Subcutaneous adipose tissue (tissue), 4 donors: Measurements from ENCODE around the gene PAF1. TPM values are rescaled to one million over a fixed set of nuclear protein-coding genes. Genes with fewer than 3 reads are reported as not detected.

Experiments
- CTCF ChIP-seq: fragments of 450-650 bp; IDR thresholded peaks from one replicate; pipeline ENCODE4 v1.5.1; 2016; ENCODE audit warnings: low read depth, mild to moderate bottlenecking, control low read depth, antibody characterized with exemption, moderate library complexity
- small RNA-seq: library from RNA; depleted of rRNA; stranded (forward); fragments of <200 nt; gene quantifications from one replicate; pipeline ENCODE3, GENCODE V24; 2016
- total RNA-seq, 4 donors: library from RNA; depleted of rRNA; stranded (reverse); fragments of >200 nt; gene quantifications; one replicate each; pipeline ENCODE4 v1.1.0, GENCODE V29; 2016

Gene PAF1
- total RNA-seq, 4 donors from 2014 or later = 24.3 to 32.4 (median 30.2) TPM

- TF ChIP-seq CTCF = no peak
These were observed 51.2 kb downstream of the PAF1 start for GRCh38 chr19:39339674-39340073.

GRCh38 chr19:39336483-39336882 lies 54.4 kb downstream of the PAF1 start:
- no peak for TF ChIP-seq CTCF

Small RNA genes within 50 kb of the gene (small RNA-seq; reads per million reads assigned to genes)
- gene AC011445.2 (not detected), gene MIR4530 (not detected), gene RN7SL566P (not detected)

Other genes with a start within 250 kb of the PAF1 start
- not detected for gene NCCRP1, start 194.1 kb downstream of the PAF1 start, total RNA-seq
- not detected for gene SYCN, start 186.8 kb downstream of the PAF1 start, total RNA-seq
- not detected for gene IFNL3, start 146.1 kb downstream of the PAF1 start, total RNA-seq
- gene IFNL4, start 142.2 kb downstream of the PAF1 start, total RNA-seq = not detected
- not detected for gene IFNL2, start 122.7 kb downstream of the PAF1 start, total RNA-seq
- not detected for gene IFNL1, start 94.7 kb downstream of the PAF1 start, total RNA-seq
- gene LRFN1, start 70.2 kb downstream of the PAF1 start, total RNA-seq = 1 to 10 TPM in 1 of 4 donors, under 1 TPM in 3; 0.33 to 1.0 (median 0.82) TPM
- gene GMFG, start 55.1 kb downstream of the PAF1 start, total RNA-seq = 10 to 100 TPM; 33.9 to 75.1 (median 43.2) TPM
- 10 to 100 TPM; 45.9 to 83.8 (median 49.4) TPM for gene SAMD4B, start 48.7 kb downstream of the PAF1 start, total RNA-seq
- gene MED29, start 272 bp upstream of the PAF1 start, total RNA-seq = 10 to 100 TPM; 23.1 to 28.9 (median 26.4) TPM
- gene ZFP36, start 15.7 kb upstream of the PAF1 start, total RNA-seq = 100 to 1,000 TPM in 2 of 4 donors, 10 to 100 TPM in 2; 76.9 to 156 (median 95.5) TPM
- 10 to 100 TPM in 2 of 4 donors, 1 to 10 TPM in 2; 7.9 to 19.4 (median 10.0) TPM for gene PLEKHG2, start 21.6 kb upstream of the PAF1 start, total RNA-seq
- gene RPS16, start 44.8 kb upstream of the PAF1 start, total RNA-seq = 1,000 to 10,000 TPM; 1,086 to 2,005 (median 1,454) TPM
- gene SUPT5H, start 54.5 kb upstream of the PAF1 start, total RNA-seq = 10 to 100 TPM; 41.7 to 87.4 (median 59.6) TPM
- gene TIMM50, start 89.7 kb upstream of the PAF1 start, total RNA-seq = 10 to 100 TPM; 31.9 to 50.1 (median 38.6) TPM
- not detected for gene DLL3, start 107.8 kb upstream of the PAF1 start, total RNA-seq
- gene SELENOV, start 124.0 kb upstream of the PAF1 start, total RNA-seq = not detected
- gene EID2B, start 141.7 kb upstream of the PAF1 start, total RNA-seq = 1 to 10 TPM in 3 of 4 donors, under 1 TPM in 1; 0.65 to 3.3 (median 2.1) TPM
- gene EID2, start 149.1 kb upstream of the PAF1 start, total RNA-seq = 10 to 100 TPM in 2 of 4 donors, 1 to 10 TPM in 2; 5.9 to 13.4 (median 9.0) TPM
- not detected for gene LGALS13, start 211.4 kb upstream of the PAF1 start, total RNA-seq